ENCODE measurements around the gene NMNAT2. TPM values are rescaled to one million over a fixed set of nuclear protein-coding genes. Genes with fewer than 3 reads are reported as not detected.
A peak's percentile ranks its signal among the peaks of the same experiment; 100 is the strongest.
"Not testable (repeated sequence)": the region's sequence is repeated elsewhere in the genome, so short reads cannot be mapped to it uniquely, and the experiment has no call there.

The NMNAT2 gene
- total RNA-seq, 1 experiment from 2014 or later = 0.03 TPM

DNA sequence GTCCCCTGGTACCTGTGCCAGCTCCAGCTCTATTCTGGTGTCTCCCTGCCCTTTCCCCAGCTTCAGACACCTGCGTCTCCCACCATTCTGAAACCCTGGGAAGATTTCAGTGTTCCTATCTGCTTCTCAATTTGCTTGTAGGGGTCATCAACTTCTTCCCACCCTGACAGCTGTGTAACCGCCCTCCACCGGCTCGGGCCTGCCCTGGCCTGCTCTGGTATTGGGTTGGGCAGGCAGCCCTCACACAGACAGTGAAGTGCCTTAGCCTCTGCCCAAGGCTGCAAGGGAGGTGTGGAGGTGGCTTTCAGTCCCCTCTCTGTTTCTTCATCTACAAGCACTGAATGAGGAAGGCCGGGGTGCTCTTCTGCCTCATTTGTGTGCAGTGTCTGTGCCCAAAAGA, 134.9 kb downstream of the NMNAT2 start:
- DNase-seq (ENCODE audit: low read depth, low spot score) = no peak
- in situ Hi-C loops (cut with HindIII; ENCODE audit: low pct_unique_long_range_greater_than_20kb, low sequenced_read_pairs) = no loop called here

DNA sequence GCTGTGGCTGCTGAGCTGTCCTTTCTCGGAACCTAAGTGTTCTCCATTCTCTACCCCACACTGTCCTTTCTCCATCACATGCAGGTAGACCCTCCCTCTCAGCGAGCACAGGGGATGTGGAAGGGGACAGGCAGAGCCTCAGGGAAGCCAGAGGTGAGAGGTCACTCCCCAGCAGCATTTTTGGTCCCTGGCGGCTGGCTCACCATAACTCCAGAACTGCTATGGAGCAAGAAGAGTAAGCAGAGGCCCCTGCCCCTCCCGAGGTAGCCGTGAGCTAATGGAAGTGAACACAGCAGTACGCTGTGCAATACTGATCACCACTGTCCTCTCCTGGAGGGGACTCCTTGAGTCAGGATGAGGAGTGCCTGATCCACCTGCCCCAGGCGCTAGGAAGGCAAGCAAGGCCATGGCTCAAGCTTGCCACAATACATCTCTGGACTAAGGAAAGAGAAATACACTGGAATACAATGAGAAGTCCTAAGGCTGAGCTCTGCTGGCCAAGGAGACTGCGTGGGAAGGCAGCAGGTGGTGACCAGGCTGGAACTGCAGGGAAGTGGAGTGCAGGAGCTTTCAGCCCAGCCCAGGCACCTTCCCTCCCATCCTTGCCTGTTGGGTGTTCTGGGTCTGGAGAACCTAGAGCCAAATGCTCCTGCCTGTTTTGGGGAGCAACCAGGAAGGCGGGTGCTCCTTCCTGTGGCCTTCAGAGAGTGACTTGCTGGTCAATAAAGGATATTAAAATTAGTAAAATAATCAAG, 135.9 kb downstream of the NMNAT2 start:
- in situ Hi-C loops (cut with HindIII; ENCODE audit: low pct_unique_long_range_greater_than_20kb, low sequenced_read_pairs) = no loop called here
- no peak for DNase-seq (ENCODE audit: low read depth, low spot score)

DNA sequence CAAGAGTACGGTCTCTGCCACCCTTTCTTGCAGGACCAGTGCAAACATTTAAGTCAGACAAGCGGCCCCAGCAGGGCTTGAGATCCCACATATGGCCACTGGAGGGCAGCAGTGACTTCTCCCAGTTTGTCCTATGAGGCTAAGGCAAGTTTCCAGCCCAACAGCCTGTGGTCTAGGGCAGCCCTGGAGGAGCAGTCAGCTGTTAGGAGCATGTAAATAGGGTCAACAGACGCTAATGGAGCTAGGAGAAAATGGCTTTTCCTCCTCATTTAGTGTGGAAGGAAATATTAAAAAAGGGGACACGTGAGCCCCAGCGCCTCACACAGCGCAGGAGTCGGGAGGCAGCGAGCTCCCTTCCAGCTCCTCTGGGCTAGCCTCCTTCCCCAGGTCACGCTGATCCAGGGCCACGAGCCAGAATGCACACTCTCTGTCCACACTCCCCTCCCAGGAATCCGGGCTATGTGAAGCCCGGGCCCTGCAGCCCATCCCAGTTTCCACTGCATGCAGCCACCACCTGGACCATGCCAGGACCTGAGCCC, 136.6 kb downstream of the NMNAT2 start:
- peak; percentile 89 for DNase-seq (ENCODE audit: low read depth, low spot score)
- in situ Hi-C loops (cut with HindIII; ENCODE audit: low pct_unique_long_range_greater_than_20kb, low sequenced_read_pairs) = no loop called here

DNA sequence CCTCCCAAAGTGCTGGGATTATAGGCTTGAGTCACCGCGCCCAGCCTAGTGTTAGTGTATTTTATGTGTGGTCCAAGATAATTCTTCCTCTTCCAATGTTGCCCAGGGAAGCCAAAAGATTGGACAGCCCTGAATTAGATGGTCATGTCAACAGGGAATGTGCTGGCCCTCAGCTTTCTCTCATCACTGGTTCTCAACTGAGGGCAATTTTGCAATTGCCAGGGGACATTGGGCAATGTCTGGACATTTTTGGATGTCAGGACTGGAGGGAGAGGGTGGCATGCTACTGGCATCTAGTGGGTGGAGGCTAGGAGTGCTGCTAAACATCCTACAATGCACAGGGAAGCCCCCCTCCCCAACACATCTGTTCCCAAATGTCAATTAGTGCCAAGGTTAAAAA, 137.1 kb downstream of the NMNAT2 start:
- in situ Hi-C loops (cut with HindIII; ENCODE audit: low pct_unique_long_range_greater_than_20kb, low sequenced_read_pairs) = no loop called here
- peak; percentile 34 for DNase-seq (ENCODE audit: low read depth, low spot score)

DNA sequence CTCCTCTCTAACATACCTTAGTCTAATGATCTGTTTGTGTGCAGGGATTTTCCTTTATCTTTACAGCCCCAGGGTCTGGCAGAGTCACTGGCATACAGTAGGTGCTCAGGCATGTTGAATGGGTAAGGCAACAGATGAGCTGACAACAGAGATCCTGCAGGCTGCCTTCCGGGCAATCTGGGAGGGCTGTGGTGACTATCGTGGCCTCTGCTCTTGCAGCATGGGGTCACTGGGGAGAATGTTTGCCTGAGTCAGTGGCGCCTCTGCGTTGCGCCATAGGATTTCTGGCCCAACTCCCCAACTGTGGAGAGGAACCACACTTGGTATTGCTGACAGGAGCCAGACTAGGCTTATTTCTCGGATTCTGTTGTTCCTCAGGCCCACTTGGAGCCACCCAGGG, 138.3 kb downstream of the NMNAT2 start:
- in situ Hi-C loops (cut with HindIII; ENCODE audit: low pct_unique_long_range_greater_than_20kb, low sequenced_read_pairs) = no loop called here
- DNase-seq (ENCODE audit: low read depth, low spot score) = no peak

DNA sequence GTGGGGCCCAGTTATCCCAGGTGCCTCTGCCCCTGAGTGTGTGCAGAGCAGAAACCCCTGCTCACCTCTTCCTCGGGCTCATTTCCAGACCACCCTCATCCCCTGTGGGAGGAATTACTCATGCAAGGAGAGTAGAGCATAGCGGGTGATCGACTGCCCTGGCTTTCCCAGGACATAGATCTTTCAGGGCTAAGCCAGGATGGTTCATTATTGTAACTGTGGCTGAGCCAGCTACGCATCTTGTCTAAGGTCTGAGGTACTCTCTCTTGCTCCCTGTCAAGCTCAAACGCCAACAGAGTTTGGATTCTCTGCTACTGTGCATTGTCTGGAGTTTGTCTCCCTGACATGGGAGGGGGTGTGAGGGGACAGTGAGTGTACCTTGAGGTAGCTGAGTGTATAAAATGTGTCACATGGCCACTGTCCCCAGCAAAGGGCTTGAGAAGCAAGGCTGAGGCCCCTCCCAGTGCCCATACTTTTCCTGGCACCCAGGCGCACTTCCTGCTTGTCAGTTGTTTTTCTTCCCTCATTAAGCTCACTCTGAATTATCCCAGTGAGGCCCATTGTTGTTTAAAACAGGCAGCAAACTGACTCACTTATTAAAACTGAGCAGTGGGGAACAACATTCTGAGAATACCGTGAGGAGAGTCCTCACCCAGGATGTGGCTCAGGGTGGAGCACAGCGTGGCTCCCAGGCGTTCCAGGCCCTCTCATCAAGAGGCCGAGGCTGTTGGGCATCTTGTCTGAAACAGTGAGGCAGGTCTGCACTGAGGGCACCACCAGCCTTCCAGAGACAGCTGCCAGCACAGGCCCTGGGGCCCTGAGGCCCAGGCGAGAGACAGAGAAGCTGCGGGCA, 139.2 kb downstream of the NMNAT2 start:
- in situ Hi-C loops (cut with HindIII; ENCODE audit: low pct_unique_long_range_greater_than_20kb, low sequenced_read_pairs) = no loop called here
- no peak for DNase-seq (ENCODE audit: low read depth, low spot score)

DNA sequence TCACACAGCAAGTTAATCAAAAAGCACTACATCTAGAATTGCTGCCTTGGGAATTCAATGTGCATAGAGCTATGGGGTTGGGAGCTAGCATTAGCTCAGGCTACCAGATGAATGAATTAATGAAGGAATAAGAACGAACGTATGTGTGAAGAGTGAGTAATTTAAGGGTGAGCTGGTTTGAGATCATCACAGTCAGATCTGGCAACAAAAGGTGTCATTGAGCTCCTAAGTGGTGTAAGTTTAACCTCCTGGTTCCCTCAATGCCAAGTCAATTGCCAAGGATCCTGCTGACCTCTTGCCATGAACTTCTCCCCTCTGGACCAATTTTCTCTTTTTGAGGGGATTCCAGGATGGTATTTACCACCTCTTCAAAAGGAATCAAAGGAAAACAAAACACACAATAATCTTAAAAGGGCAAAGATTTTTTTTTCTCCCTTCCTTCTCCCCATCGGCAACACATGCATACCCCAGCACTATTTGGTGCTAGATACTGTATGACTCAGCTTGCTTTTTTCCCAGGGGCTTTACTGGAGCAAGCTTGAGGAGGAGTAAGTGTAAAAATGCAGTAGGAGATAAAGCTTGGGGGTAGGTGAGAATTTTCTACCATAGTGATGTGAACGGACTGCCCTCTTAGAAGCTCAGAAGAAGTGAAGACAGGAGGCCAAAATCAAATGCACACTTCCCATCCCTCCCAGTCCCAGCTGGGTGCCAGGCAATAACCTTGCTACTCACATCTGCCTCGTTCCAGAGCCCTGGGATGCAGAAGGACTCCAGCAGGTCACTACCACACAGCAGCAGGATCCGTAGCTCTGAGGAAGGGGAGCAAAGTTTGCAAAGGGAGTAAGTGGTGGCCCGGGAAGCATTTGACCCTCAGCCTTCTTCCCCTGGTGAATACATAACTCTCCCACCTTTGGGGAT, 140.1 kb downstream of the NMNAT2 start:
- no peak for DNase-seq (ENCODE audit: low read depth, low spot score)
- in situ Hi-C loops (cut with HindIII; ENCODE audit: low pct_unique_long_range_greater_than_20kb, low sequenced_read_pairs) = no loop called here

DNA sequence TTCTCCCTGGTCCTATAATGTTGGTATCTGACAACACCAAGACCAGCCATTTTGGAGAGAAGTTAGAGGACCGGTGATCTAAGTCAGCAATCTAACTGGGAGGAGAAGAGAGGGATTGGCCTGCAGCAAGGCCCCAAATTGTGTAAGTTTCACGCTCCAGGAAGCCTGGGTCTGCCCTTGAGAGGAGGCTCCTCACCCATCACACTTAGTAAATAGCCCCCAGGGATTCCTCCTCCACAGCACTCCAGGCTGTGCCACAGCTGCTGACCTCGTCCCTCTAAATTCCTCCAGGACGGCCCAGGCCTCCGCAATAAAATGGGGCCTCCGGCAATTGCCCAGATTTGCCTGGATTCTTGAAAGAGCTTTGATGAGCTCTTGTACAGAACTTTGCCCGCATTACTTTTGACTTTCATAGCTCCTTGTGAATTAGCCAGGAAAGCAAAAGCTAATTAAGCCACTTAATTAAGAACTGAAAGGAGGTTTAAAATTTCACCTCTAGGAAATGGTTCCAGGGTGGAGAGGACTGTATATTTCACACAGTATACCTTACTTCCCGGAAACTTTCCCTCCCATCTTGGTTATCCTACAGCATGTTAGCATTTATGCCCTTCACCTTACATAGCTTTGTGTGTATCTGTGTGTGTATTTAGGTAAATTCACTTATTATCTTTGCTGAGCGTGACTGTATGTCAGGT, 141.6 kb downstream of the NMNAT2 start:
- no peak for DNase-seq (ENCODE audit: low read depth, low spot score)
- in situ Hi-C loops (cut with HindIII; ENCODE audit: low pct_unique_long_range_greater_than_20kb, low sequenced_read_pairs) = no loop called here

DNA sequence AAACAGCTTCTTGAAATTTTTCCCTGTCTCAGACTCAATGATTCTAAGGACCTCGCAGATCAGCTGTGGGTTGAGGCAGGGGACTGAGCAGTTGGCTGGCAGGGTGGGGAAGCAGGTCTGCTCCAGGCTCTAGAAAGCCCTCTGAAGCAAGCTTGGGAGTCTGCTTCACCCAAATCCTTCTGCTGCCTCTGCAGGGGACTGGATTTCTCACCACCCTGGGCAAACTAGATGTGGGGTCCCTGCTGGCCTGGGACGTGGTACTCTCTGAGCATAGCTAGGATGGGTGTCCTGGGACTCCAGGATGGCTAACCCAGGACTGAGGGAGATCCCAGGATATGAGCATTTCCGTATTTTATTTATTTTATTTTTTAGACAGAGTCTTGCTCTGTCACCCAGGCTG, 142.9 kb downstream of the NMNAT2 start:
- in situ Hi-C loops (cut with HindIII; ENCODE audit: low pct_unique_long_range_greater_than_20kb, low sequenced_read_pairs) = no loop called here
- no peak for DNase-seq (ENCODE audit: low read depth, low spot score)

DNA sequence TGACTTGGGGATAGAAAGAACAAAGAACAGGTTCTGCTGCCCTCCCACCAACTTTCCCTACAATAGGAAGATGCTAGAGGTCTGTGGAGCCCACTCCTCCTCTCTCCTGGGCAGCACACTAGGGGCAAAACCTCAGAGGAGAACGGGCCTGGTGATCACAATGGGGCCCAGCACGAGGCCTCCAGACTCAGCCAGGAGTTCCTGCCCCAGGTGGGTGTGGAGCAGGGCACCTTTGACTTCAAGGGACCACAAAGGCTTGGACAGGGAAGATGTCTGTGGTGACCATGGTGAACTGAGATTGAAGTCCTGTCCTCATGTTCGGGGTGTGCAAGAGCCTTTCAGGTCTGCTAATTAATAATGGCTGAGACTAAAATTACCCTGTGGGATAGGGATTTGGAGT, 143.3 kb downstream of the NMNAT2 start:
- in situ Hi-C loops (cut with HindIII; ENCODE audit: low pct_unique_long_range_greater_than_20kb, low sequenced_read_pairs) = no loop called here
- DNase-seq (ENCODE audit: low read depth, low spot score) = no peak

DNA sequence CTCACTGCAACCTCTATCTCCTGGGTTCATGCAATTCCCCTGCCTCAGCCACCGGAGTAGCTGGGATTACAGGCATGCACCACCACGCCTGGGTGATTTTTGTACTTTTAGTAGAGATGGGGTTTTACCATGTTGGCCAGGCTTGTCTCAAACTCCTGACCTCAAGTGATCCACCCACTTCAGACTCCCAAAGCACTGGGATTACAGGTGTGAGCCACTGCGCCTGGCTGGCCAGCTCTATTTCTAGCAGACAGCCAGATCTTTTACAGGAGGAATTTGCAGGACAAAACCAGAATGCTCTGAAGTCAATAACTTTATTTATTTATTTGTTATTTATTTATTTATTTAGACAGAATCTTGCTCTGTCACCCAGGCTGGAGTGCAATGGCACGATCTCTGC, 144.2 kb downstream of the NMNAT2 start:
- in situ Hi-C loops (cut with HindIII; ENCODE audit: low pct_unique_long_range_greater_than_20kb, low sequenced_read_pairs); DNase-seq (ENCODE audit: low read depth, low spot score): not testable (repeated sequence)

DNA sequence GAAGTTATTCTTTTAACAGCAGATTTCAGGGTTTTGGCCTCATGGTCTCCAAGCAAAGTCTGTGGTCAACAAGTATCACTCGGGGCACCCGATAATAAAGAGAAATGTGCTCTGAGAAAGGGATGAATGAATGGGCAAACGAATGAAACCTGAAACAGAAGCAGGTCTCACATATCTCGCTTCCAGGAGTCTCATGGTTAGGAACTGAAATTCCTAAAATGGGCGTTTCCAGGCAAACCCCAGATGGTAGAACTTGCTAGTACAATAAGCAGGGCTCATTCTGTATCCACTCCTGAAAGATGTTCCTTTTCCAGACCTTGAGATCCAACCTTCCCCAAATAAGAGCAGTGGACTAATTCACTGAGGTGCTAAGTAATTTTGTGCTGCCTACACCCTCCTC, 144.9 kb downstream of the NMNAT2 start:
- in situ Hi-C loops (cut with HindIII; ENCODE audit: low pct_unique_long_range_greater_than_20kb, low sequenced_read_pairs) = no loop called here
- DNase-seq (ENCODE audit: low read depth, low spot score) = no peak

DNA sequence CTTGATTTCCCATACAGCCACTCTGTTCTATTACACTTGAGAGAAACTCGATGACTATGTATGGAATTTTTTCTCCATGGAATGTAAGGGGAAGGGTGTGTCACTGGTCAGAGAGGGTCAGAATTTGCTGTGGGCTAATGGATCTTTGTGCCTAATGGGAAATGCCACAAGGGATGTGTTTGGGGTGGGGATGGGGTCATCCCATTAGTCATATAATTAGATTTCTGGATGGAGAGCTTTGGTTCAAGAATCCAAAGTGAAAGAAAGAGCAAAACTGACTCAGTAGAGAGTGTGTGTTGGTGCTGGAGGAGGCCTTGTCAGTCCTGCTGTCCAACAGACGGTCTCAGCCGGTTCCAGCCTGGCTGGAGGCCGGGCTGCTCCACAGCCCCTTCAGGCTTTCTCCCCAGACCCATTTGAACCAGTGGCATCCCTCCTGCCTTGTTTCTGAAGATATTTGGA, 145.8 kb downstream of the NMNAT2 start:
- in situ Hi-C loops (cut with HindIII; ENCODE audit: low pct_unique_long_range_greater_than_20kb, low sequenced_read_pairs) = no loop called here
- DNase-seq (ENCODE audit: low read depth, low spot score) = no peak

DNA sequence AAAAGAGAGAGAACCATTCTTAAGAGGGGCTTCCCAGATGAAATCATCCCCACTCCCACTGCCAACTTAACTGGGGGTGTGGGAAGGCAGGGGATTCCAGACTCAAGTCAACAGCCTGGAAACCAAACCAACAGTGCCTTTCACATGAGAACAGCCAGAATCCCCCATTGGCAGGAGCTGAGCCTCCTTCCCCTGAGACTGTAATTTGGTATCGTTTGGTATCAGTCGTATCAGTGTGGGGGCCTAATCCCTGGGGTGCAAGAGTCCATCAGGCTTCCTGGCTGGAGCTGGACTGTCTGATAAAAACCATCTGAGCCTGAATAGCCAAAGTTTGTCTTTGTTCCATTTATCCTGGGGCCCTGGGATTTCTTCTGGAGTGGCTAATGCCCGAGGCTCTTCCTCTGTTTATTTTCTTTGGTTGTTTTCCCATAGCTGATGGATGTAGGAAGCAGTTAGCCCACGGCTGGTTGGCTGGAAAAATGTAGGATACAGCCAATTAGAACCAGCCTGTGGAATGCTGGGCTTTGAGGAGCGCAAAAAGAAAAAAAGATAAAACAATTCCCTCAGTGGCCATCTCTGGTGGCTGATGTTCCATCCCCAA, 147.5 kb downstream of the NMNAT2 start:
- peak; percentile 58 for DNase-seq (ENCODE audit: low read depth, low spot score)
- in situ Hi-C loops (cut with HindIII; ENCODE audit: low pct_unique_long_range_greater_than_20kb, low sequenced_read_pairs) = no loop called here

DNA sequence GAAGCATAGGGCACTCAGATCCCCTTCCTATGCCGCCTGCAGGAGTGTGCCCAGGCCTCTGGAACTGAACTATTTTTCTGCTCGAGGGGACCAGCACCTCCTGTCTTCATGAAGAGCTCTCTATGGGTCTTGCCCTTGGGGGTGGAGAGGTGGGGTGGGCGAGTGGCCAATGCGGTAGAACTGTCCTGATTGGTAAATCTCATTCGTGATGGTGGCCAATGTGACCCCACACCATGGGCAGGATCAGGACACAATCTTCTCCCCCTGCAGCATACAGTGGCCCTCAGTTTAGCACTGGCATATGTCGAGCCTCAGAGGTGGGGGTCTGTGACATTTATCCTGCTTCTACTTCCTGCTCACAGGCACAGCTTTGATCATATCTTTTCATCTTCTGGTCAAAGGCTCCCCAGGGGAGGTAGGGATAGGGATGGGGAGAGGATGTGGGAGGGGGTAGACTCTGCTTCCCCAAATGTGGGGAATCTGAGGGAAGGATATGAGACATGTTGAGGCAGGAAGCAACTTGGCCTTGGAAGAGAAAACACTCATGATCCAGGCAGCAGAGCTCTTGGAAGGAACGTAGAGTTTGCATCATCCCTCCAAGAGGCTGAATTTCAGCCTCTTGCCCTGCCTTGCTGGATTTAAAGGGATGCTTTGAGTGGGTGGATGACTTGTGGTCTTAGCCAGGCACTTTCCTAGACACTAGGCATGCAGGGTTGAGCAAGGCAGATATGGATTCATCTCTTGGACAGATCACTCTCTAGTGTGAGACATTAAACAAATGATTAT, 150.3 kb downstream of the NMNAT2 start:
- in situ Hi-C loops (cut with HindIII; ENCODE audit: low pct_unique_long_range_greater_than_20kb, low sequenced_read_pairs) = no loop called here
- no peak for DNase-seq (ENCODE audit: low read depth, low spot score)
